ENCODE data around the gene SLIT1.

The SLIT1 gene

GRCh38 chr10:97016728-97017473 lies 168.9 kb downstream of the SLIT1 start:
- no peak for DNase-seq

- DNase-seq, result no peak
Observed at GRCh38 chr10:97015240-97015639, 170.5 kb downstream of the SLIT1 start.

- no peak for DNase-seq
Observed at GRCh38 chr10:97013983-97014382, 171.8 kb downstream of the SLIT1 start.

GRCh38 chr10:97013568-97013967 lies 172.2 kb downstream of the SLIT1 start:
- DNase-seq, result no peak

- DNase-seq, result no peak
Observed at GRCh38 chr10:97012470-97012869, 173.3 kb downstream of the SLIT1 start.

- DNase-seq, result no peak
Observed at GRCh38 chr10:97011397-97011796, 174.4 kb downstream of the SLIT1 start.

GRCh38 chr10:97010695-97011206 lies 175.0 kb downstream of the SLIT1 start:
- no peak for DNase-seq

- DNase-seq, result no peak
Observed at GRCh38 chr10:97007417-97007816, 178.3 kb downstream of the SLIT1 start.

GRCh38 chr10:97006364-97006763 lies 179.4 kb downstream of the SLIT1 start:
- DNase-seq, result no peak

- DNase-seq, result no peak
Observed at GRCh38 chr10:97005349-97005748, 180.4 kb downstream of the SLIT1 start.

GRCh38 chr10:97004591-97004990 lies 181.2 kb downstream of the SLIT1 start:
- DNase-seq, result no peak

- DNase-seq, result no peak
Observed at GRCh38 chr10:97003804-97004201, 182.0 kb downstream of the SLIT1 start.

GRCh38 chr10:97003151-97003803 lies 182.5 kb downstream of the SLIT1 start:
- DNase-seq, result no peak

GRCh38 chr10:97002670-97003069 lies 183.1 kb downstream of the SLIT1 start:
- no peak for DNase-seq

GRCh38 chr10:97001183-97001991 lies 184.4 kb downstream of the SLIT1 start:
- no peak for DNase-seq

- no peak for DNase-seq
Observed at GRCh38 chr10:97000487-97001182, 185.1 kb downstream of the SLIT1 start.

- no peak for DNase-seq
Observed at GRCh38 chr10:96999987-97000386, 185.8 kb downstream of the SLIT1 start.

GRCh38 chr10:96999337-96999736 lies 186.4 kb downstream of the SLIT1 start:
- no peak for DNase-seq

- DNase-seq, result peak; percentile 44
Observed at GRCh38 chr10:96998329-96998888, 187.3 kb downstream of the SLIT1 start.

- DNase-seq, result no peak
Observed at GRCh38 chr10:96996275-96996965, 189.3 kb downstream of the SLIT1 start.

GRCh38 chr10:96995851-96996250 lies 189.9 kb downstream of the SLIT1 start:
- DNase-seq, result no peak

GRCh38 chr10:96992721-96993120 lies 193.0 kb downstream of the SLIT1 start:
- DNase-seq, result no peak

Measured in HCEC 1CT (cell line).